Transverse colon (tissue), 4 donors: Measurements from ENCODE around the gene SLC39A7. TPM values are rescaled to one million over a fixed set of nuclear protein-coding genes. Genes with fewer than 3 reads are reported as not detected.

Experiments used
- DNase-seq: peaks from one replicate; pipeline ENCODE4 v3.0.0-alpha.2; 2019
- H3K27ac ChIP-seq, 4 donors: fragments of 200-600 bp; sonication (generic); 2 replicates each; pipeline ENCODE4 v1.5.1; 2016 to 2018; ENCODE audit warnings: inconsistent platforms in 4 of 4
- H3K27me3 ChIP-seq: fragments of 200-600 bp; sonication (generic); 2 replicates; pipeline ENCODE4 v1.5.1; 2017; ENCODE audit warnings: inconsistent platforms
- H3K36me3 ChIP-seq, 4 donors: fragments of 200-600 bp; sonication (generic); 2 replicates each; pipeline ENCODE4 v1.5.1; 2017 to 2019; ENCODE audit warnings: inconsistent platforms in 4 of 4
- H3K4me1 ChIP-seq, 4 donors: fragments of 200-600 bp; sonication (generic); 2 replicates each; pipeline ENCODE4 v1.5.1; 2017 to 2020; ENCODE audit warnings: inconsistent platforms in 4 of 4
- H3K4me3 ChIP-seq, 4 donors: fragments of 200-600 bp; sonication (generic); 1 replicate in 1 of 4; 2 replicates in 3 of 4; pipeline versions ENCODE4 v1.5.1 to v1.6.1; 2017 to 2019; ENCODE audit warnings: inconsistent platforms in 4 of 4
- H3K9me3 ChIP-seq, 2 donors: fragments of 200-600 bp; sonication (generic); 2 replicates each; pipeline ENCODE4 v1.5.1; 2017 to 2019; ENCODE audit warnings: inconsistent platforms in 2 of 2
- CTCF ChIP-seq, 5 experiments: fragments of 200-600 bp in 3 of 5; fragments of 450-650 bp in 2 of 5; sonication (generic) in 3 of 5; IDR thresholded peaks; 1 replicate in 2 of 5; 2 replicates in 3 of 5; pipeline ENCODE4 v1.5.1; 2016 to 2017; ENCODE audit warnings: antibody characterized with exemption in 5 of 5, inconsistent platforms in 3 of 5, mild to moderate bottlenecking in 2 of 5, moderate library complexity in 1 of 5
- EP300 ChIP-seq: sonication (generic); formaldehyde crosslinking; IDR thresholded peaks from one replicate; pipeline ENCODE4 v1.6.1; 2017; ENCODE audit warnings: antibody characterized with exemption, low read depth
- POLR2A ChIP-seq: fragments of 450-650 bp; IDR thresholded peaks from one replicate; pipeline ENCODE4 v1.6.1; 2016; ENCODE audit warnings: antibody characterized with exemption, mild to moderate bottlenecking, moderate library complexity
- POLR2AphosphoS5 ChIP-seq, 3 donors: sonication (generic); formaldehyde crosslinking; IDR thresholded peaks; one replicate each; pipeline ENCODE4 v1.6.1; 2016; ENCODE audit warnings: antibody characterized with exemption in 3 of 3
- WGBS, 2 donors: methylation state at CpG; one replicate each; pipeline ENCODE4 v1.1.5; 2018; ENCODE audit warnings: low coverage in 1 of 2; 5-methylcytosine and 5-hydroxymethylcytosine counted together
- in situ Hi-C, 4 donors: fragments of 200-750 bp; cut with MboI; loops; one replicate each; pipeline versions ENCODE4 v1.15.0 to v1.15.1; 2017; ENCODE audit warnings: low sequenced_read_pairs in 3 of 4, low pct_ligation_motif_present in 1 of 4, low pct_unique_long_range_greater_than_20kb in 1 of 4
- intact Hi-C: fragments of 100-400 bp; cut with DNase I; formaldehyde crosslinking; loops from one replicate; pipeline ENCODE4 v1.15.1; 2023; ENCODE audit warnings: low total_unique reads
- total RNA-seq, 4 donors: library from RNA; depleted of rRNA; stranded (reverse); fragments of >200 nt; gene quantifications; one replicate each; pipeline ENCODE4 v1.1.0, GENCODE V29; 2016

Gene SLC39A7
- total RNA-seq, 4 donors from 2014 or later = 38.2 to 99.9 (median 60.5) TPM

GRCh38 chr6:33156964-33157363 lies 43.7 kb upstream of the SLC39A7 start:
- TF ChIP-seq POLR2AphosphoS5 (IDR thresholded peaks at IDR 0.05) (no peak), EP300 (no peak), POLR2A (no peak), CTCF (IDR thresholded peaks at IDR 0.05) (no peak)
- Histone ChIP-seq H3K27ac (no peak overlapping the region), H3K4me3 (no peak overlapping the region), H3K9me3 (peaks cover 0 to 6% of the 10 kb centered on the region in 2 donors), H3K27me3 (peaks cover 5% of the 10 kb centered on the region), H3K4me1 (peaks cover 4 to 15% (median 15%) of the 10 kb centered on the region in 4 donors), H3K36me3 (no peaks in the 10 kb centered on the region)
- DNase-seq = no peak
- in situ Hi-C loops (no loop called here), intact Hi-C loops (no loop called here)
- WGBS, 2 donors = 81 to 90% methylated on average over 2 of the region's 2 CpGs

GRCh38 chr6:33160096-33160495 lies 40.6 kb upstream of the SLC39A7 start:
- no peak overlapping the region for H3K4me3 ChIP-seq
- in situ Hi-C loops = loop anchor here in 2 of 4 donors (10.0 kb wide), 1 partner anchor 85 kb away; no protein-coding TSS in a partner anchor
- TF ChIP-seq EP300 (no peak), CTCF (IDR thresholded peaks at IDR 0.05) (no peak), POLR2AphosphoS5 (IDR thresholded peaks at IDR 0.05) (no peak), POLR2A (no peak)
- H3K9me3 ChIP-seq = no peaks in the 10 kb centered on the region
- WGBS, 2 donors = 95% methylated on average over 11 of the region's 11 CpGs; no CpG with 5 or more reads in 1 of the 2 donors
- peak overlapping the region in 2 of 4 donors; percentile 77 to 82 for H3K27ac ChIP-seq
- H3K27me3 ChIP-seq = no peaks in the 10 kb centered on the region
- no peaks in the 10 kb centered on the region for H3K36me3 ChIP-seq
- no peak for DNase-seq
- intact Hi-C loops = loop anchor here (10.0 kb wide), 1 partner anchor 85 kb away; no protein-coding TSS in a partner anchor
- H3K4me1 ChIP-seq = peaks cover 4 to 17% (median 15%) of the 10 kb centered on the region in 4 donors

GRCh38 chr6:33160728-33161344 lies 39.8 kb upstream of the SLC39A7 start:
- Histone ChIP-seq H3K9me3 (no peaks in the 10 kb centered on the region), H3K4me1 (peaks cover 4 to 17% (median 15%) of the 10 kb centered on the region in 4 donors), H3K27me3 (no peaks in the 10 kb centered on the region), H3K4me3 (peak overlapping the region in 2 of 4 donors; percentile 41 to 53), H3K27ac (peak overlapping the region; percentile 58 to 82 (median 74)), H3K36me3 (no peaks in the 10 kb centered on the region)
- DNase-seq = peak; percentile 78
- TF ChIP-seq POLR2AphosphoS5 (IDR thresholded peaks at IDR 0.05) = peak in 2 of 3 donors; percentile 10 to 16
- no peak for TF ChIP-seq CTCF (IDR thresholded peaks at IDR 0.05)
- no peak for TF ChIP-seq EP300
- TF ChIP-seq POLR2A = no peak
- in situ Hi-C loops (loop anchor here in 2 of 4 donors (10.0 kb wide), 1 partner anchor 84 kb away; no protein-coding TSS in a partner anchor), intact Hi-C loops (loop anchor here (10.0 kb wide), 1 partner anchor 84 kb away; no protein-coding TSS in a partner anchor)
- WGBS, 2 donors = 23% methylated on average over 13 of the region's 13 CpGs; no CpG with 5 or more reads in 1 of the 2 donors

DNA sequence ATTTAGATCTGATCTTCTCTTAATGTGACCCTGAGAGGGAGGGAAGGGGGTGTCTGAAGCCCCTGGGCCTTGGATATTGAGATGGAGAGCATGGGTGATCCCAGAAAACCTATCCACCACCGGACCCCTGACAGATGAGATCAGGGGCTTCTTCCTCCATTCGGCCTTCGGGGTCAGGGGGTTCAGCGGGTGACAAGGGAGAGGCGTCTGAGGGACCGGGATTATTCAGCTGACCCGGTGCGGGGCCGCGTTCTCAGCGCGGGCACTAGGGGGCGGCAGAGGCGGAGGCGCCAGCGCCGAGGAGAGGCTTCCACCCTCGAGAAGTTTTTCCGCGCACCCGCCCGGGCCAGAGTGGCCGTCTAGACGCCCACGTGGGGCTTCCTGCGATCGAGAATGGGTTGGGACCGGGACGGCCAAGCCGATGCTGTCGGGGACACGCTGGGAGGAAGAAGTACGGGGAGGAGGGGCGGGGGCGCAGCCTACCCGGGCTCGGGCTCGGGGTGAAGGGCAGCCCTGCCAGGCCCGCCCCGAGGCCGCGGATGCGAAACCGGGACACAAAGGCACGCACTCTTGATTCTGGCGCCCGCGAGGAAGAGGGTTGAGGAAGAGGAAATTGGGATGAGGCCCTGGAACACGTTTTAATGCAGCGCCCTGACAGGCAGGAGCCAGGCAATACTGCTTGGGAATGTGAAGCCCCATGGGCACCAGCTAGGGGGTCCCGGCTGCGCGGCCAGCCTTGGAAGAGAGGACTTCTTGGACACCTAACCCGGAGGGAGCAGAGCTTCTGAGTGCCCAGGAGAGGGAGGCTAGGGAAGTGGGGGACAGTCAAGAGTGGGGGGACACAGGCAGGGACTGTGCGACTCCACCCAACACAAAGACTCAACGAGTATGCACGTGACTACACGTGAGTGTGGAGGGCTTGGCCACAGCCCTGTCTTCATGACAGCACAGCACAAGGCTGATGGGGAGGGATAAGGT lies 39.0 kb upstream of the SLC39A7 start:
- Histone ChIP-seq H3K27ac (peak overlapping the region; percentile 58 to 82 (median 74)), H3K9me3 (no peaks in the 10 kb centered on the region), H3K4me3 (peak overlapping the region; percentile 34 to 53 (median 38)), H3K36me3 (no peaks in the 10 kb centered on the region), H3K27me3 (no peaks in the 10 kb centered on the region), H3K4me1 (peaks cover 4 to 17% (median 15%) of the 10 kb centered on the region in 4 donors)
- DNase-seq = peak; percentile 85
- in situ Hi-C loops (loop anchor here in 2 of 4 donors (10.0 kb wide), 1 partner anchor 83 kb away; no protein-coding TSS in a partner anchor), intact Hi-C loops (loop anchor here (10.0 kb wide), 1 partner anchor 83 kb away; no protein-coding TSS in a partner anchor)
- TF ChIP-seq POLR2A = no peak
- TF ChIP-seq CTCF (IDR thresholded peaks at IDR 0.05) = peak; percentile 94 to 96 (median 94)
- 15% methylated on average over 23 of the region's 58 CpGs; no CpG with 5 or more reads in 1 of the 2 donors for WGBS, 2 donors
